Stimulated activated CD4-positive, alpha-beta T cell treated with anti-CD3 and anti-CD28 coated beads, Interleukin-15, amount 100 ng/mL, for 1 hour (primary cell): Measurements from ENCODE around the gene NHS.
"Not testable (repeated sequence)": the region's sequence is repeated elsewhere in the genome, so short reads cannot be mapped to it uniquely, and the experiment has no call there.

ENCODE experiments used
- DNase-seq, 2 donors: peaks; one replicate each; pipeline ENCODE4 v3.0.0-alpha.2; 2020; ENCODE audit warnings: low read depth in 1 of 2, low spot score in 1 of 2

The NHS gene

GRCh38 chrX:17446269-17446668 lies 71.3 kb downstream of the NHS start:
- DNase-seq: not testable (repeated sequence)

GRCh38 chrX:17448188-17448587 lies 73.2 kb downstream of the NHS start:
- DNase-seq: no peak

- DNase-seq: no peak
Measured at GRCh38 chrX:17449866-17450265, 74.9 kb downstream of the NHS start.

GRCh38 chrX:17453788-17454187 lies 78.8 kb downstream of the NHS start:
- no peak for DNase-seq

GRCh38 chrX:17456526-17456925 lies 81.5 kb downstream of the NHS start:
- DNase-seq: no peak

GRCh38 chrX:17459008-17459611 lies 84.1 kb downstream of the NHS start:
- DNase-seq: no peak

- no peak for DNase-seq
Measured at GRCh38 chrX:17459661-17460060, 84.7 kb downstream of the NHS start.

- no peak for DNase-seq
Measured at GRCh38 chrX:17462881-17463280, 87.9 kb downstream of the NHS start.

- no peak for DNase-seq
Measured at GRCh38 chrX:17464194-17464593, 89.2 kb downstream of the NHS start.

- no peak for DNase-seq
Measured at GRCh38 chrX:17465201-17465600, 90.2 kb downstream of the NHS start.

- DNase-seq: no peak
Measured at GRCh38 chrX:17465802-17466201, 90.8 kb downstream of the NHS start.

- no peak for DNase-seq
Measured at GRCh38 chrX:17470136-17470535, 95.1 kb downstream of the NHS start.

- DNase-seq: no peak
Measured at GRCh38 chrX:17471121-17471520, 96.1 kb downstream of the NHS start.

GRCh38 chrX:17471861-17472260 lies 96.9 kb downstream of the NHS start:
- no peak for DNase-seq

GRCh38 chrX:17472424-17472823 lies 97.4 kb downstream of the NHS start:
- no peak for DNase-seq

GRCh38 chrX:17473021-17473420 lies 98.0 kb downstream of the NHS start:
- DNase-seq: no peak

GRCh38 chrX:17474892-17475291 lies 99.9 kb downstream of the NHS start:
- no peak for DNase-seq

- DNase-seq: no peak
Measured at GRCh38 chrX:17475449-17476217, 100.6 kb downstream of the NHS start.

- no peak for DNase-seq
Measured at GRCh38 chrX:17476411-17476810, 101.4 kb downstream of the NHS start.

GRCh38 chrX:17481086-17481485 lies 106.1 kb downstream of the NHS start:
- no peak for DNase-seq

- no peak for DNase-seq
Measured at GRCh38 chrX:17484592-17484991, 109.6 kb downstream of the NHS start.

GRCh38 chrX:17485391-17485790 lies 110.4 kb downstream of the NHS start:
- no peak for DNase-seq

GRCh38 chrX:17488036-17488435 lies 113.0 kb downstream of the NHS start:
- no peak for DNase-seq
